ENCODE results near the gene LGR6. TPM values are rescaled to one million over a fixed set of nuclear protein-coding genes. Genes with fewer than 3 reads are reported as not detected.
"Not testable (repeated sequence)": the region's sequence is repeated elsewhere in the genome, so short reads cannot be mapped to it uniquely, and the experiment has no call there.

LGR6 gene
- total and polyA plus RNA-seq, 12 donors: 0.06 to 1.0 (median 0.18) TPM; not detected in 3

DNA sequence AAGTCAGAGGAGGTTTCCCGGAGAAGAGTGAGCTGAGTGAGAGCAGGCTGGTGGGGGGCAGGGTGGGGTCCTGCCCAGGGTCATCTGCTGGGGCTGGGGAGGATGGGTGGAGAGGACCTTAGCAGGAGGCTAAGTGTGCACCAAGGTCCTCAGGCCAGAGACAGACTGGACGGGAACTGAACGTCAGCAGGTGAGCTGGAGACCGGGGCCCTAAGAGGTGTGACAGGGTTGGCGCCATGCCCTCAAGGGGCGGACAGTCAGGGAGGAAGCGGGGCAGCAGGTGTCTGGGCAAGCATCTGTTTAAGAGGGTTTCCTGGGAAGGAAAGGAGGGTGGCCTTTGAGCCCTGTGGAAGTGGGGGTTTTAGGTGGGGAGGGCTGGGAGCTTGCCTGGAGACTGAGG is 19.6 kb upstream of the LGR6 start:
- H3K4me1 ChIP-seq (replicated peaks in 1 of 2): no peaks in the 10 kb centered on the region
- H3K27me3 ChIP-seq: no peaks in the 10 kb centered on the region
- WGBS, 4 donors: 85 to 96% (median 93%) methylated on average over 7 of the region's 7 CpGs
- H3K4me3 ChIP-seq: no peak overlapping the region
- H3K36me3 ChIP-seq (replicated peaks in 1 of 2): no peaks in the 10 kb centered on the region
- intact Hi-C loops (cut with DNase I): no loop called here
- TF ChIP-seq, protein P1, sequence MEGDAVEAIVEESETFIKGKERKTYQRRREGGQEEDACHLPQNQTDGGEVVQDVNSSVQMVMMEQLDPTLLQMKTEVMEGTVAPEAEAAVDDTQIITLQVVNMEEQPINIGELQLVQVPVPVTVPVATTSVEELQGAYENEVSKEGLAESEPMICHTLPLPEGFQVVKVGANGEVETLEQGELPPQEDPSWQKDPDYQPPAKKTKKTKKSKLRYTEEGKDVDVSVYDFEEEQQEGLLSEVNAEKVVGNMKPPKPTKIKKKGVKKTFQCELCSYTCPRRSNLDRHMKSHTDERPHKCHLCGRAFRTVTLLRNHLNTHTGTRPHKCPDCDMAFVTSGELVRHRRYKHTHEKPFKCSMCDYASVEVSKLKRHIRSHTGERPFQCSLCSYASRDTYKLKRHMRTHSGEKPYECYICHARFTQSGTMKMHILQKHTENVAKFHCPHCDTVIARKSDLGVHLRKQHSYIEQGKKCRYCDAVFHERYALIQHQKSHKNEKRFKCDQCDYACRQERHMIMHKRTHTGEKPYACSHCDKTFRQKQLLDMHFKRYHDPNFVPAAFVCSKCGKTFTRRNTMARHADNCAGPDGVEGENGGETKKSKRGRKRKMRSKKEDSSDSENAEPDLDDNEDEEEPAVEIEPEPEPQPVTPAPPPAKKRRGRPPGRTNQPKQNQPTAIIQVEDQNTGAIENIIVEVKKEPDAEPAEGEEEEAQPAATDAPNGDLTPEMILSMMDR (IDR thresholded peaks at IDR 0.05): no peak
- TF ChIP-seq POLR2A (IDR thresholded peaks at IDR 0.05): no peak
- DNase-seq: no peak
- no peaks in the 10 kb centered on the region for H3K9me3 ChIP-seq (replicated peaks in 1 of 3)
- no peak overlapping the region for H3K27ac ChIP-seq

DNA sequence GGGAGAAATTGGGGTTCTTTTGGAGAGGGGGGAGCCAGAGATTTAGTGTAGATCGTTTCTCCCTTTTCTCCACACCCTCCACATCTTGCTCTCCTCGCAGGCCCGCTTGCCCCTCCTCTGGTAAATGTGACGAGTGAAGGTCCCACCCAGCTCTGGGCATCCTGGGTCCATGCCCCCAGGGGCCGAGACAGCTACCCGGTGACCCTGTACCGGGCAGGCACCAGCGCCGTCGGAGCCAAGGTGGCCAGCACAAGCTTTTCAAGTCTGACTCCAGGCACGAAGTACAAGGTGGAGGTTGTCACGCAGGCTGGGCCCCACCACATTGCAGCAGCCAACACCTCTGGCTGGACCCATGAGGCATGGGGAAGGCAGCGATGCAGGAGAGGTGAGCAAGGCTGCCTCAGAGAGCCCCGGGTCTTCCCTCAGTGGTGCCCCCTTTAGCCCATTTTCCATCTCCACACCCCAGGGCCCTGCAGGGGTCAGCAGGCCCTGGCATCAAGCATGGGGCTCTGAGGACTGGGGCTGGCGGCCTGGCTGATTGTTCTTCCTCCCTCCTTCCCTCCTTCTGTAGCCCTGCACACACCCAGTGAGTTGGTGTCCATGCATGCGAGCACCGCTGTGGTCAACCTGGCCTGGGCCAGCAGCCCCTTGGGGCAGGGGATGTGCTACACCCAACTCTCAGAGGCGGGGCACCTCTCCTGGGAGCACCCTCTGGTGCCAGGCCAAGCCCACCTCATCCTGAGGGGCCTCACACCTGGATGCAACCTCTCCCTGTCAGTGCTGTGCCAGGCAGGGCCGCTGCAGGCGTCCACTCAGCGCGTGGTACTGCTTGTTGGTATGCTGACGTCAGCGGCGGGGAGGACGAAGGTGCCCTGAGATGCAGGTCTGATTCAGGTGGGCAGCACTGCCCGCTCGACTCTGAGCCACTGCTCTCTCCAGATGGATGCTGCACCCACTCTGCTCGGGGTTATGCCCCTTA is 16.4 kb upstream of the LGR6 start:
- 88 to 95% (median 92%) methylated on average over 14 to 29 of the region's 29 CpGs for WGBS, 4 donors
- intact Hi-C loops (cut with DNase I): no loop called here
- TF ChIP-seq, protein P1 (IDR thresholded peaks at IDR 0.05): no peak
- no peak for TF ChIP-seq POLR2A (IDR thresholded peaks at IDR 0.05)
- Histone ChIP-seq H3K4me1 (replicated peaks in 1 of 2) (no peaks in the 10 kb centered on the region), H3K27me3 (peaks cover 4% of the 10 kb centered on the region), H3K27ac (no peak overlapping the region), H3K9me3 (replicated peaks in 1 of 3) (no peaks in the 10 kb centered on the region), H3K36me3 (replicated peaks in 1 of 2) (no peaks in the 10 kb centered on the region), H3K4me3 (no peak overlapping the region)
- DNase-seq: no peak

DNA sequence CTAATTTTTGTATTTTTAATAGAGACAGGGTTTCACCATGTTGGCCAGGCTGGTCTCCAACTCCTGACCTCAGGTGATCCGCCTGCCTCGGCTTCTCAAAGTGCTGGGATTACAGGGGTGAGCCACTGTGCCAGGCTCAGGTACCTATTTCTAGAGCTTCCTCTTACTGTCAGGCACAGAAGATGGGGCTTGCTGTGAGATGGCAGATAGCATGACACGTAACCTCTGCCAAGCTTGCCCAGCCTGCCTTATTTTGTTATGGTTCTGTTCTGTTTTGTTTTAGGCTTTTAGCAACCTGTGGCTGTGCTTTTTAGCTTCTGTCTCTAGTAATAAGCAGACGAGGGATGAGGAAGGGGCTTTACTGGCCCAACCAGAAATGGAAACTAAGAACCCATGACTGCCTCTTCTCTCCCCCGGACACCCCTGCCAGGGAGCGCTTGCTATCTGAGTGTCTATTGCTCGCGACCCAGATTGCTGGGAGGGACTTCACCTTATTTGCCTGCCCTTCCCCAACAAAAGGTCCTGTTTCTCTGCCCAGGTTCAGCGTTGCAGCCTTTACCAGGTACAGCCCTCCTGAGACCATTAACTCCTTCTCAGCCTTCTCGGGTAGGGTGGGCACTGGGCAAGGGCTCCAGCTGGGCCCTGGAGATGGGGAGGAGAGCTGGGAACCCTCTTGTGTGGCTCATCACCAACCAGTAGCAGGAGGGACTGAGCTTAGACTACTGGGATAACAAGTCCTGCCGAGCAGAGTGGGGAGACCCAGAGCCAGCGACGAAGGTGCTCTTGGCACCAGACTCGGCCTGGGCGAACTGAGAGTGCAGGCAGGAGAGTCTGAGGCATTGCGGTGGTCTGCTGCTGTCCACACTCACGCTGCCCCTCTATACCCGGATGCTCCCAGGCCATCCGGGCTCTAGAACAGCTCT is 13.5 kb upstream of the LGR6 start:
- Histone ChIP-seq H3K27ac (no peak overlapping the region), H3K9me3 (replicated peaks in 1 of 3) (no peaks in the 10 kb centered on the region), H3K4me3 (no peak overlapping the region), H3K4me1 (replicated peaks in 1 of 2) (peaks cover 0 to 3% of the 10 kb centered on the region in 2 donors), H3K36me3 (replicated peaks in 1 of 2) (no peaks in the 10 kb centered on the region), H3K27me3 (peaks cover 4% of the 10 kb centered on the region)
- no peak for DNase-seq
- intact Hi-C loops (cut with DNase I): loop anchor here in 1 of 2 donors (10.0 kb wide), 1 partner anchor 535 kb away; the partner anchor contains the start of gene SYT2
- TF ChIP-seq POLR2A (IDR thresholded peaks at IDR 0.05): no peak
- TF ChIP-seq, protein P1 (IDR thresholded peaks at IDR 0.05): no peak
- WGBS, 4 donors: 65 to 86% (median 78%) methylated on average over 16 to 19 of the region's 19 CpGs

DNA sequence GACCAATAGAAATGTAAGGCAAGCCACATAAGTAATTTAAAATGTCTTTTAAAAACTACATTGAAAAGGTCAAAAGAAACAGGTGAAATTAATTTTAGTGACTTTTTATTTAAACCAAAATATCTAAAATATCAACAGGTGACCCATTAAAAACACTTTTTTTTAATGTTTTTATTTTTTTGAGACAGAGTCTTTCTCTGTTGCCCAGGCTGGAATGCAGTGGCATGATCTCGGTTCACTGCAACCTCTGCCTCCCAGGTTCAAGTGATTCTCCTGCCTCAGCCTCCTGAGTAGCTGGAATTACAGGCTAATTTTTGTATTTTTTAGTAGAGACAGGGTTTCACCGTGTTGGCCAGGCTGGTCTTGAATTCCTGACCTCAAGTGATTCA is 12.9 kb upstream of the LGR6 start:
- not testable (repeated sequence) for H3K4me3 ChIP-seq; H3K4me1 ChIP-seq (replicated peaks in 1 of 2); H3K36me3 ChIP-seq (replicated peaks in 1 of 2); H3K27ac ChIP-seq; H3K27me3 ChIP-seq; H3K9me3 ChIP-seq (replicated peaks in 1 of 3); DNase-seq
- 59 to 86% (median 65%) methylated on average over 2 of the region's 2 CpGs for WGBS, 4 donors
- intact Hi-C loops (cut with DNase I): loop anchor here in 1 of 2 donors (10.0 kb wide), 1 partner anchor 534 kb away; the partner anchor contains the start of gene SYT2
